Inflammatory macrophage treated with lipopolysaccharide for 1 hour (primary cell): ENCODE measurements around the gene PRODH2.

Experiments used
- DNase-seq, 2 donors: peaks; one replicate each; pipeline ENCODE4 v3.0.0-alpha.2; 2020 to 2022

Gene PRODH2, protein sequence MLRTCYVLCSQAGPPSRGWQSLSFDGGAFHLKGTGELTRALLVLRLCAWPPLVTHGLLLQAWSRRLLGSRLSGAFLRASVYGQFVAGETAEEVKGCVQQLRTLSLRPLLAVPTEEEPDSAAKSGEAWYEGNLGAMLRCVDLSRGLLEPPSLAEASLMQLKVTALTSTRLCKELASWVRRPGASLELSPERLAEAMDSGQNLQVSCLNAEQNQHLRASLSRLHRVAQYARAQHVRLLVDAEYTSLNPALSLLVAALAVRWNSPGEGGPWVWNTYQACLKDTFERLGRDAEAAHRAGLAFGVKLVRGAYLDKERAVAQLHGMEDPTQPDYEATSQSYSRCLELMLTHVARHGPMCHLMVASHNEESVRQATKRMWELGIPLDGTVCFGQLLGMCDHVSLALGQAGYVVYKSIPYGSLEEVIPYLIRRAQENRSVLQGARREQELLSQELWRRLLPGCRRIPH

GRCh38 chr19:35812220-35813042 lies at the start of gene PRODH2:
Gene PRODH2, minus strand, starts transcription at chr19:35812845. Its CDS starts 40 bp downstream, at chr19:35812805.
- no peak for DNase-seq

GRCh38 chr19:35861640-35862160 lies 49.1 kb upstream of the PRODH2 start:
- no peak for DNase-seq

DNA sequence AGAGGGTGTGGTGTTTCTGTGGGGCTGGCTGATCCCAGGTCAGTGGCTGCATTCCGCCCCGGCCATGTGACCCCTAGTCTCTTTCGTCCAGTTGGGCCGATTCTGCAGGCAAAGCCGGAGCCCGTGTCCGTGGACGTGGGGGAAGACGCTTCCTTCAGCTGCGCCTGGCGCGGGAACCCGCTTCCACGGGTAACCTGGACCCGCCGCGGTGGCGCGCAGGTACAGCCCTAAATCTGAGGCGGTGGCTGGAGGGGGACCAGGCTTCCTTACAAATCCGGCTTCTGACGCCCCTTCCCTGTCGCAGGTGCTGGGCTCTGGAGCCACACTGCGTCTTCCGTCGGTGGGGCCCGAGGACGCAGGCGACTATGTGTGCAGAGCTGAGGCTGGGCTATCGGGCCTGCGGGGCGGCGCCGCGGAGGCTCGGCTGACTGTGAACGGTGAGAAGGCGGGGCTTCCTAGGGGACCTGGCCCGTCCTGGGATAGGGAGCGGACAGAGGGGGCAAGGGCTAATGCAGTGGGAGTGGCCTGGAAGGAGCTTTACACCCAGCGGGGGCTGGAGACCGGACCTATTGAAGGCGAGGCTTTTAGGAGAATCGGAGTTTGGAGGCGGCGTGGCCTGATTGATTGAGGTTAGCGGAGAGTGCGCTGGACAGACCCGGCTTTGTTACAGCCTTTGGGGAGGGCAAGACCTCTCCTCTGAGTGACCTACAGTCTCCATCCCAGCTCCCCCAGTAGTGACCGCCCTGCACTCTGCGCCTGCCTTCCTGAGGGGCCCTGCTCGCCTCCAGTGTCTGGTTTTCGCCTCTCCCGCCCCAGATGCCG lies 48.4 kb upstream of the PRODH2 start:
- DNase-seq, result no peak

DNA sequence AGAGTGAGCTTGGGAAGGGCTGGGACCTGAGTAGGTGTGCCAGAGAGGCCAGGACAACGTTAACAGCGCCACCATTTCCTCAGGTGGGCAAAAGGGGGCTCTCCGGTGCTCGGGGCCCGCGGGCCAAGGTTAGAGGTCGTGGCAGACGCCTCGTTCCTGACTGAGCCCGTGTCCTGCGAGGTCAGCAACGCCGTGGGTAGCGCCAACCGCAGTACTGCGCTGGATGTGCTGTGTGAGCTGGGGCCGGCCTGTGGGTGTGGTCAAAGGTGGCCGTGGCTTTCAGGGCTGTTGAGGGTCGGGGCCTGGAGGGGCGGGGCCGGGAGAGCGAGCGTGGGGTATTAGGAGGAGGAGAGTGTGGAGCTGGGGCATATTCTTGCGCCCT lies 47.8 kb upstream of the PRODH2 start:
- DNase-seq, result no peak

GRCh38 chr19:35859414-35859813 lies 46.8 kb upstream of the PRODH2 start:
- no peak for DNase-seq

DNA sequence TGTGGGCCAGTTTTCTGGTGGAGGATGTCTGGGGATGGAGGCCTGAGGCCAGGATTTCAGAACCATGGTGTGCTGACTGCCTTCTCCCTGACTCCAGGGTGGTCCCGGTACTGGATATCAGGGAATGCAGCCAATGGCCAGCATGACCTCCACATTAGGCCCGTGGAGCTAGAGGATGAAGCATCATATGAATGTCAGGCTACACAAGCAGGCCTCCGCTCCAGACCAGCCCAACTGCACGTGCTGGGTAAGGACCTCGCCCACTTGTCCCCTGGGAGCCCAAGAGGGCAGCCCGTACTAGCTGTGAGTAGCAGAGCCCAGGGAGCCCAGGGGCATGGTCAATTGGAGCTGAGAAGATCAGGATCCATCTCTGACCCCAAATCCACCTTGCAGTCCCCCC lies 45.7 kb upstream of the PRODH2 start:
- no peak for DNase-seq

DNA sequence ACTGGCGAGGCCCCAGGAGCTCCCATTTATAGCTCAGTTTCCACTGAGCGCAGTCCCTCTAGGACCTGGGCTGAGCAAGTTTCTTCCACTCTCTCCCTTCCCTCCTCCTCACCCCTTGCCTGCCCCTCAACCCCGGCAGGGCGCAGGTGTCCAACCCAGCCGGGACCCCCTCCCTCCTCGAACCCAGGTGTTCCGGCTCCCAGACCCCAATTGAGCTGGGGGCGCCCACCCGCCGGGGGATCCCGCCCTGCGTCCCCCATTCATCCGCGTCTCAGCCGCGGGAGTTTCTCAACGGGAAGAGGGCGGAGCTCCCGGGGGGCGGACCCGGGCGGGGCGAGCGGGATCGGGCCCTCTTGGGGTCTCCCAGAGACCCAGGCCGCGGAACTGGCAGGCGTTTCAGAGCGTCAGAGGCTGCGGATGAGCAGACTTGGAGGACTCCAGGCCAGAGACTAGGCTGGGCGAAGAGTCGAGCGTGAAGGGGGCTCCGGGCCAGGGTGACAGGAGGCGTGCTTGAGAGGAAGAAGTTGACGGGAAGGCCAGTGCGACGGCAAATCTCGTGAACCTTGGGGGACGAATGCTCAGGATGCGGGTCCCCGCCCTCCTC lies 44.0 kb upstream of the PRODH2 start, which contains the start of gene KIRREL2:
Gene KIRREL2 (plus strand): TSS at position 366 of the 604 bp plus-strand sequence. CDS start 209 bp downstream, at position 575.
- no peak for DNase-seq

DNA sequence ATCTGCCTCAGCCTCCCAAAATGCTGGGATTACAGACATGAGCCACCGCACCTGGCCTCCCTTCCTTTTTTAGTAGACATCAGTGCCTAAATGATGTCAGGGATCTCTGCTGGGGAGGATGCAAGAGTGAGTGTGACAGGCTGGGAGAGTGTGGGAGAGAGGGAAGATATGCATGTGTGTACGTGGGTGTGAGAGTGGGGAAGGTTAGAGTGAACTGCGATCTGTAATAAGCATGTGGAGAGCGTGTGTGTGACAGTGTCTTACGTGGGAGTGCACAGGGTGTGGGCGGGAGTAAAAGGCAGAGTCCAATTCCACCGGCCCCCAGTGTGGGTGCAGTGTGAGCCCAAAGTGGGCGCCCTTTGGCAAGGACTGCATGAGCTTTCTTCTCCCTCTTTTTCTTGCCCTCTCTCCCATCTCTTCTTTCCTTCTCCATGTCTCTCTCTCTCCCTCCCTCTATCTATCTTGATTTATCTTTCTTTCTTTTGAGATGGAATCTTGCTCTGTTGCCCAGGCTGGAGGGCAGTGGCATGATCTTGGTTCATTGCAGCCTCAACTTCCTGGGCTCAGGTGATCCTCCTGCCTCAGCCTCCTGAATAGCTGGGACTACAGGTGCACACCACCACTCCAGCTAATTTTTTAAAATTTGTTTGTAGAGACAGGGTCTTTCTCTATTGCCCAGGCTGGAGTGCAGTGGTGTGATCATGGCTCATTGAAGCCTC lies 40.6 kb upstream of the PRODH2 start:
- no peak for DNase-seq

- no peak for DNase-seq
Measured at GRCh38 chr19:35852029-35852780, 39.6 kb upstream of the PRODH2 start, which contains the start of gene NPHS1. Gene NPHS1, minus strand, starts transcription at chr19:35852504. Its CDS starts 667 bp downstream, at chr19:35851837.

DNA sequence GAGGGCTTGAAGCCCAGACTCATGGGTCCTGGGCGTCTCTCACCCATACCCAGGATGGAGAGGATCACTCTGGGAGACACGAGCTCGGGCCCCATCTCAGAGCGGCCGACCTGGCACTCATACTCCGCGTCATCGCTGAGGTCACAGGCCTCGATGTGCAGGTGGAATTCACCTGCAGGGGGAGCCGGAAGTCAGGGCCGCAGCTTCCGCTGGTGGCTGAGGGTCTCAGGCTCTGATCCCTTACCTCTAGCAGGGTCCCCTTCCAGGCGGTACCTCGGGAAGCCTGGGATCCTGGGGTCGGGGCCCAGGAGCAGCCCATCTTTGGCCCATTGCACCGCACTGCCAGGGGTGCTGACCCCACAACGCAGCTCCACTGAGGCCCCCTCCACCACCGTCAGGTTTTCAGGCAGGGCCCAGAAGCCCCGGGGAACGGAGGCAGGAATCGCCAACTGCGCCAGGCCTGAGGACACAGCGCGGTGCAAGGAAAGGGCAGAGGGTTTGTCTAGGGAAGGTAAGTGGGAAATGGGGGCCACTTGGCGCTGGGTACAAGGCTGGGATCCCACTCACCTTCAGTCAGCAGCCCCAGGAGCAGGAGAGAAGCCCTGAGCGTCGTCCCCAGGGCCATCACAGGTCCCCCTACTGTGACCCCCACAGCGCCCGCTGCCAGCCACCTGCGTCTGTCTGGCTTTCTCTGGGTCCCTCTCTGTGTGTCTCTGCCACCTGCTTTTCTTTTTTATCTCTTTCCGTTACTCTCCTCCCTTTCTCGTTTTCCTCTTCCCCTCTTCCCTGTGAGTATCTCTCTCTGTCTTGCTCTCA lies 38.8 kb upstream of the PRODH2 start:
- DNase-seq, result no peak

DNA sequence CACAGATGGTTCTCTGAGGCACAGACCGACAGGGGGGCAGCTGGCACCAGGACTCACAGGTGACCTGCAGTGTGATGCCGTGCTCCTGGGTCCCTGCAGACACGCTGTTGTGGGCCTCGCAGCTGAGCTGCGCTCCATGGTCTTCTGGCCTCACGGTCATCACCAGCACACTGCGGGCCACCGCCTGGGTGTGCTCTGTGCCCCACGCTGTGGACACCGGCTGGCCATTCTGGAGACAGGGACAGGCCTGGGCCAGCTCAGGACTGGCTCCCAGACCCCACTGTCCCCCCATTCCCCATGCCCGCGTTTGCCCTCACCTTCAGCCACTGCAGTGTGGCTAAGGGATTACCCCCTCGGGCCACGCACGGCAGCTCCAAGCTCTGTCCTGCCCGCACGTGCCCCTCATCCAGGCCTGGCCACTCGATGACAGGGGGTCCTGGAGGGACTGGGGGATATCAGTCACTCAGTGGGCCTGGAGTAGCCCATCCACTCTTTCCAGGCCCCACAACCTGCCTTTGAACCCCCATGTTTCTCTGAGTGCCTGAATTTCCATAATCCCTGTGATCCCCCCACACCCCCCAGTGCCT lies 36.4 kb upstream of the PRODH2 start:
- no peak for DNase-seq

DNA sequence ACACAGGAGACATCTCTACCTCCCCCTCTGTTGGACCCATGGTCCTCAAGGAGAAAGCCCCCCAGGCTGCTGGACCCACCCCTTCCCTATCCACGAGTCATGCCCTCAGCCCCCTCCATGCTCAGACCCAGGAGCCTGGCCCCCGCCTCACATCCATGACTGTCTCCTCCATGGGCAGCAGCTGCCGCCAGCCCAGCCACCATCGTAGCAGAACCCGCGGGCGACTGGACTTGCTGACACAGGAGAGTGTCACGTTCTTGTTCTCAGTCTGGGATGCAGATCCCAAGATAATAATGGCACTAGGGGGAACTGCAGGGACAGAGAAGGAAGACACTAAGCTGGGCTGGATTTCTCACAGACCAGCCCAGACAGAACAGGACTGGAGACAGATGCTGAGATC lies 35.8 kb upstream of the PRODH2 start:
- DNase-seq, result no peak

GRCh38 chr19:35847911-35848310 lies 35.3 kb upstream of the PRODH2 start:
- no peak for DNase-seq

DNA sequence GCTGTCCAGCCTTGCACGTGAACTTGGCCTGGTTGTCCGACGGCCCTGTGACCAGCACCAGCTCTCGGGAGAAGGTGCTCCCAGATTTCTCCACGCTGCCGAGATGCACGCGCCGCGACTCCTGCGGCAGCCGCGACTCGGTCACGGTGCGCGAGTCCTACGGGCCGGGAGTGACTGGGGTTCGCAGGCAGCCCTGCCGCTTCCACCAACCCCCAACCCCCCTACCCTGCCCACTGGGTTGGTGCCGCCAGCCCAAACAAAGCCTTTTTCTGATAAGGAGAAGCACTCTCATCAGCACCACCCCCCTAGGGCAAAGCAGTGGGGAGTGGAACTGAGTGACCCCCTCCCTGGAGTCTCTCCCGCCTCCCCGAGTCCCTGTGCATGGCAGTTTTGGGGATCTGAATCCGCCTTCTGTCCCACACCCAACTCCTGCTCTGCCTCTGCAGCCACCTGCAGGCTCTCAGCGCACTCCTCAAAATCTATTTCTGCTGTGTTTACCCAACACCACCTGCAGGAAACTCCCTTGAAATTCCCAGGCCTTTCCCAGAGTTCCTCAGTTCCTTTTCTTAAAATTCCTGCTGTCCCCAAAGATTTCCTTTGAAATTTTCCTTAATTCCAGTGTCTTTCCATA lies 33.5 kb upstream of the PRODH2 start:
- no peak for DNase-seq

DNA sequence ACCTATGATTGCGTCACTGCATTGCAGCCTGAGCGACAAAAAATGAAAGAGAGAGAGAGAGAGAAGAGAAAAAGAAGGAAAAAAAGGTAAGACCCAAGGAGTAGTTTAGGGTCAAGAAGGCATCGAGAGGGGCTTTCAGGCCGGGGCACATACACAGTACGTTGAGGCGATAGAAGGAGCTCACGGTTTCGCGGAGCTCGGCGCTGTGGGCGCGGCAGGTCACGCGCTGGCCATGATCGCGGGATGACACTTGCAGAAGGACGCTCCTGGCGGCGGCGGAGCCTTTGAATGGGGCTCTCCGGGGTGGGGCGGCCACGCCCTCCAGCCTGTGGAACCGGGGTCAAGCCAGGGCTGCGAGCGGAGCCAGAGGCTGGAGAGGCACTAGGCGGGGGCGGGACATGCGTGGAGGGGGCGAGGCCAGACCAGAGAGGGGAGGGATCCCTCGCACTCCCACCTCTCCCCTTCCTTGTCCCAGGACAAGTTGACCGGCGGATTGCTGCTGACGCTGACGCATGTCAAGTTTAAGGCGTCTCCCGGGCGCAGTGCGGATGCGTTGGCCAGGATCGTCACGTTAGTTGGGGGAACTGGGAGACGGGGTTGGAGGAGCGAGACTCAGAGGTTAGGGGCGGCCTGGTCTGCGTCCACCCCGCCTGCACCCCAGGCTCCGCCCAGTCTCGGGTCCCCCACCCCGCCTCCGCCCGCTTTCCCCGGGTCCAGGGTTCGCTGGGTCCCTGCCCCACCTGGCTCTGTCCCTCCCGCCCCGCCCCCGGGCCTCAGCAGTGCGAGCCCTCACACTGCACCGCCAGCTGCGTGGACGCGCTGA lies 32.8 kb upstream of the PRODH2 start:
- DNase-seq, result peak in 1 of 2 donors; percentile 24

DNA sequence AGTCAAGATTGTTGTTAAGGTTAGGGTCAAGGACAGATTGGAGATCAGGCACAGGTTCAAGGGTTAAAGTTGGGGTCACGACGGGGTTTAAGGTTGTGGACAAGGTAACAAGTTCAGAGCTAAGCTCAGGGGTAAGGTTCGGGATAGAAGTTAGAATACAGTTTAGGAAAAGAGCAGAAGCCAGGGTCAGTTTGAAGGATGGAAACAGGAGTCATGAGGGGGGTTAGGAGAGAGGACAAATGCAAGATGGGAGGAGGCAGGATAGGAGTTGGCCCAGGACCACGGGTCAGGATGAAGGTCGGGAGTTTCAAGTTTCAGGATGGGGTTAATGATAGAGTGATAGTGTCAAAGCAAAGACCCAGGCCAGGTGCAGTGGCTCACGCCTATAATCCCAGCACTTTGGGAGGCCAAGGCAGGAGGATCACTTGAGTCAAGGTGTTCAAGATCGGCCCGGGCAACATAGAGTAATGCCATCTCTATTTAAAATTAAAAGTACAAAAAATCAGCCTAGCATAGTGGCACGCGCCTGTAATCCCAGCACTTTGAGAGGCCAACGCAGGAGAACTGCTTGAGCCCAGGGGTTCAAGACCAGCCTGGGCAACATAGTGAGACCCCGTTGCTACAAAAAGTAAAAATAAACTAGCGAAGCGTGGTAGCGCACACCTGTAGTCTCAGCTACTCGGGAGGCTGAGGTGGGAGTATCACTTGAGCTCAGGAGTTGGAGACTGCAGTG lies 32.0 kb upstream of the PRODH2 start:
- no peak for DNase-seq
